Nephron progenitor cell (in vitro differentiated cells): ENCODE measurements around the gene RIPPLY1.
"Not testable (repeated sequence)": the region's sequence is repeated elsewhere in the genome, so short reads cannot be mapped to it uniquely, and the experiment has no call there.

Experiments
- DNase-seq: peaks from one replicate; pipeline ENCODE4 v3.0.0; 2021
- H3K27ac Mint-ChIP-seq: 2 replicates; pipeline ENCODE4 v1.8.0; 2021; ENCODE audit warnings: mild to moderate bottlenecking, moderate library complexity, mixed read lengths
- H3K27me3 Mint-ChIP-seq: 2 replicates; pipeline ENCODE4 v1.8.0; 2021; ENCODE audit warnings: mild to moderate bottlenecking, low read depth, mixed read lengths; ENCODE audit not compliant: poor library complexity
- H3K36me3 Mint-ChIP-seq: 2 replicates; pipeline ENCODE4 v1.8.0; 2021; ENCODE audit warnings: low read depth, mixed read lengths
- H3K4me1 Mint-ChIP-seq: 2 replicates; pipeline ENCODE4 v1.8.0; 2021; ENCODE audit warnings: mixed read lengths
- H3K4me3 Mint-ChIP-seq: 2 replicates; pipeline ENCODE4 v1.8.0; 2021; ENCODE audit warnings: mild to moderate bottlenecking, moderate library complexity, mixed read lengths
- H3K9me3 Mint-ChIP-seq: 2 replicates; pipeline ENCODE4 v1.8.0; 2021; ENCODE audit warnings: mild to moderate bottlenecking, moderate library complexity, mixed read lengths
- TF ChIP-seq, protein P1 (sequence below): fragments of 200-600 bp; sonication (generic); IDR thresholded peaks from 2 replicates; pipeline ENCODE4 v1.5.0; 2021; ENCODE audit warnings: antibody characterized with exemption

The RIPPLY1 gene

GRCh38 chrX:106889468-106889867 is 13.7 kb downstream of the RIPPLY1 start:
- H3K27ac Mint-ChIP-seq: no peak overlapping the region
- H3K9me3 Mint-ChIP-seq: peaks cover 19% of the 10 kb centered on the region
- no peak overlapping the region for H3K4me3 Mint-ChIP-seq
- no peak for DNase-seq
- no peaks in the 10 kb centered on the region for H3K36me3 Mint-ChIP-seq
- peaks cover 12% of the 10 kb centered on the region for H3K27me3 Mint-ChIP-seq
- TF ChIP-seq, protein P1, sequence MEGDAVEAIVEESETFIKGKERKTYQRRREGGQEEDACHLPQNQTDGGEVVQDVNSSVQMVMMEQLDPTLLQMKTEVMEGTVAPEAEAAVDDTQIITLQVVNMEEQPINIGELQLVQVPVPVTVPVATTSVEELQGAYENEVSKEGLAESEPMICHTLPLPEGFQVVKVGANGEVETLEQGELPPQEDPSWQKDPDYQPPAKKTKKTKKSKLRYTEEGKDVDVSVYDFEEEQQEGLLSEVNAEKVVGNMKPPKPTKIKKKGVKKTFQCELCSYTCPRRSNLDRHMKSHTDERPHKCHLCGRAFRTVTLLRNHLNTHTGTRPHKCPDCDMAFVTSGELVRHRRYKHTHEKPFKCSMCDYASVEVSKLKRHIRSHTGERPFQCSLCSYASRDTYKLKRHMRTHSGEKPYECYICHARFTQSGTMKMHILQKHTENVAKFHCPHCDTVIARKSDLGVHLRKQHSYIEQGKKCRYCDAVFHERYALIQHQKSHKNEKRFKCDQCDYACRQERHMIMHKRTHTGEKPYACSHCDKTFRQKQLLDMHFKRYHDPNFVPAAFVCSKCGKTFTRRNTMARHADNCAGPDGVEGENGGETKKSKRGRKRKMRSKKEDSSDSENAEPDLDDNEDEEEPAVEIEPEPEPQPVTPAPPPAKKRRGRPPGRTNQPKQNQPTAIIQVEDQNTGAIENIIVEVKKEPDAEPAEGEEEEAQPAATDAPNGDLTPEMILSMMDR: no peak
- peaks cover 17% of the 10 kb centered on the region for H3K4me1 Mint-ChIP-seq

DNA sequence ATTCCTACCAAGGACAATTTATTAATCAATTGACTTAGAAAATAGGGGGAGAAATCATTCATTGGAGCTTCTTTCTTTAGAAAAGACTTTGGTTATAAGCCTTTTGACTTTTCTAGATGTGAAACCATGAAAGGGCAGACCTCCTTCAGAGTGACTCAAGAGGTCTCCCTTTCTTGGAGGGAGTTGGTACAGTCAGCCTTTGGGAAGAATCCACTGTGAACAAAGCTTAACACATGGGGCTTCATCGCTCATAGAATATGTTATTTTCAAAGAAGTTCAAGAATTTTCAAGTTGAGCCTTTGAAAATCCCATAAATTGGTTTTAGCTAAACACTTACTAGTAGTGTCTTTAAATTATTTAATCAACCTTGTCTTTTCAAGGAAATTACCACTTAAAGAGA is 28.0 kb downstream of the RIPPLY1 start:
- no peaks in the 10 kb centered on the region for H3K4me1 Mint-ChIP-seq
- H3K9me3 Mint-ChIP-seq: peaks cover 31% of the 10 kb centered on the region
- H3K36me3 Mint-ChIP-seq: no peaks in the 10 kb centered on the region
- TF ChIP-seq, protein P1: no peak
- no peak for DNase-seq
- no peak overlapping the region for H3K4me3 Mint-ChIP-seq
- peaks cover 3% of the 10 kb centered on the region for H3K27me3 Mint-ChIP-seq
- no peak overlapping the region for H3K27ac Mint-ChIP-seq

DNA sequence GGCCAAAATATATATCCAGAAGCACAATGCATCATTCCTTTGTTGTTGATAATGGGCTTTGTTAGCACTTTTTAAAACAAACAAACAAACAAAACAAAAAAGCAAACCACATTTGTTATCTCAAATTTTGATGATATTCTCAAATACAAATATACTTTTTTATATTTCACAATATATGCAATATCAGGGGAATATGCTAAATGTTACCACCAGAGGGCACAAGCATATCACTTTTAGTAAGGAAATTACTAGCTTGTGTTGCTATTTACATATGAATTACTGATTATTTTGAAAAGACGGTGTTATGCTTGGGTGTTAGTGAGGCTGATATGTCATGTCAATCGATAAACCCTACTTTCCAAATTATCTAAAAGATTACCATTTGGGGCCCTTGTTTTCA is 29.1 kb downstream of the RIPPLY1 start:
- no peak overlapping the region for H3K4me3 Mint-ChIP-seq
- TF ChIP-seq, protein P1: peak; percentile 61
- H3K9me3 Mint-ChIP-seq: peaks cover 22% of the 10 kb centered on the region
- no peak for DNase-seq
- no peaks in the 10 kb centered on the region for H3K4me1 Mint-ChIP-seq
- H3K27me3 Mint-ChIP-seq: peaks cover 2% of the 10 kb centered on the region
- no peak overlapping the region for H3K27ac Mint-ChIP-seq
- H3K36me3 Mint-ChIP-seq: no peaks in the 10 kb centered on the region

DNA sequence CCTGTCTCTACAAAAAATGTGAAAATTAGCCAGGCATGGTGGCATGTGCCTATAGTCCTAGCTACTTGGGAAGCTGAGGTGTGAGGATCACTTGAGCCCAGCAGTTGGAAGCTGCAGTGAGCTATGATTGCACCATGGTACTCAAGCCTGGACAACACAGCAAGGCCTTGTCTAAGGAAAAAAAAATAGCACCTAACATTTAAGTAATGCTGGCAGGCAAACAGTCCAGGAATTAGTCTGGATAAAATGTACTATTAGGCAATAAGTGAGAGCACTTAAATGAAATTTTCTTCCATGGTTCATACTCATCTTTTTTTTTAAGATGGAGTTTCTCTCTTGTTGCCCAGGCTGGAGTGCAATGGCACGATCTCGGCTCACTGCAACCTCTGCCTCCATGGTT is 30.3 kb downstream of the RIPPLY1 start:
- not testable (repeated sequence) for H3K36me3 Mint-ChIP-seq, H3K4me3 Mint-ChIP-seq, H3K9me3 Mint-ChIP-seq, H3K4me1 Mint-ChIP-seq, H3K27ac Mint-ChIP-seq, H3K27me3 Mint-ChIP-seq, DNase-seq

DNA sequence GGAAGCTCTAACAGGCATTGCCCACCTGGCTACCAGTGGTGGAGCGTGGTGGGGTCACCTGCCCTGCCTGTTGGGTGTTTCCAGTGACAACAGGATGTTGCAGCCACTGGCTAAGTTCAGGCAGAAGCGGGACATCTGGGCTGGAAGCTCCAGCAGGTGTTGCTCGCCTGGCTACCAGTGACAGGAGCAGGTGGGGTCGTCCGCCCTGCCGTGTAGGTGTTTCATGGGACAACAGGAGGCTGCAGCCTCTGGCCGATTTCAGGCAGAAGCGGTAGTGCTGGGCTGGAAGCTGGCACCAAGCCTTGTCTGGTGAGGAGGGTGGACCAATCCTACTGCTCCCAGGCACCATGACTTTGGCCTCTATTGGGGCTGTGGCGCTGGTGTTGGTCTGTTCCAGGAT is 39.4 kb downstream of the RIPPLY1 start:
- Mint-ChIP-seq H3K27me3 (peaks cover 9% of the 10 kb centered on the region), H3K4me1 (no peaks in the 10 kb centered on the region), H3K36me3 (no peaks in the 10 kb centered on the region), H3K9me3 (peaks cover 38% of the 10 kb centered on the region), H3K4me3 (no peak overlapping the region), H3K27ac (no peak overlapping the region)
- no peak for DNase-seq
- TF ChIP-seq, protein P1: no peak

- no peaks in the 10 kb centered on the region for H3K4me1 Mint-ChIP-seq
- H3K36me3 Mint-ChIP-seq: no peaks in the 10 kb centered on the region
- H3K4me3 Mint-ChIP-seq: no peak overlapping the region
- peaks cover 44% of the 10 kb centered on the region for H3K9me3 Mint-ChIP-seq
- TF ChIP-seq, protein P1: peak; percentile 40
- DNase-seq: peak; percentile 34
- H3K27ac Mint-ChIP-seq: no peak overlapping the region
- H3K27me3 Mint-ChIP-seq: peaks cover 9% of the 10 kb centered on the region
These were observed 40.0 kb downstream of the RIPPLY1 start for GRCh38 chrX:106862972-106863688.
